IMR-90 (cell line): Measurements from ENCODE around the gene KDM4B. TPM values are rescaled to one million over a fixed set of nuclear protein-coding genes. Genes with fewer than 3 reads are reported as not detected.

ENCODE experiments used
- ATAC-seq: fragments of 200-7000 bp; cut with Tn5 transposase; 2 replicates; pipeline ENCODE4 v1.9.1; 2020; ENCODE audit warnings: low read depth, mild to moderate bottlenecking, moderate library complexity
- Bru-seq: library from RNA; stranded (reverse); fragments of 400-500 nt; gene quantifications from one replicate; lab custom pipeline; 2021; lab: Mats Ljungman, UMichigan
- BruChase-seq, 2 experiments: library from RNA; stranded (reverse); fragments of 400-500 nt; gene quantifications; one replicate each; lab custom pipeline; 2021; lab: Mats Ljungman, UMichigan
- BruUV-seq: library from RNA; stranded (reverse); fragments of 400-500 nt; replicated peaks from 2 replicates; lab custom pipeline; 2021; lab: Mats Ljungman, UMichigan
- CTCF ChIA-PET: fragments of 300-600 bp; formaldehyde crosslinking; extraction: SDS; loops from one replicate; lab custom pipeline; 2021; ENCODE audit warnings: antibody characterized with exemption; lab: Yijun Ruan, JAX
- POLR2A ChIA-PET: fragments of 300-600 bp; sonication (Branson Sonifier 250); formaldehyde crosslinking; loops from one replicate; lab custom pipeline; 2022; ENCODE audit warnings: antibody characterized with exemption; ENCODE audit not compliant: unreplicated experiment; lab: Charles Lee
- DNase-seq: peaks from one replicate; pipeline ENCODE4 v3.0.0; 2013
- H2AFZ ChIP-seq: replicated peaks from 2 replicates; pipeline ENCODE3; 2013; ENCODE audit warnings: low read length, mild to moderate bottlenecking; ENCODE audit not compliant: poor library complexity
- H2AK5ac ChIP-seq: 2 replicates; pipeline ENCODE4 v1.6.1; 2013; ENCODE audit warnings: low read depth, low read length, inconsistent platforms
- H2AK9ac ChIP-seq: replicated peaks from 2 replicates; pipeline ENCODE3; 2013; ENCODE audit warnings: mild to moderate bottlenecking, low read depth, low read length, moderate library complexity; ENCODE audit not compliant: poor library complexity
- H2BK120ac ChIP-seq: 2 replicates; pipeline ENCODE4 v1.6.1; 2013; ENCODE audit warnings: low read depth, low read length, inconsistent platforms
- H2BK15ac ChIP-seq: 3 replicates; pipeline ENCODE4 v1.6.1; 2013; ENCODE audit warnings: low read depth, low read length, inconsistent platforms
- H2BK20ac ChIP-seq: 2 replicates; pipeline ENCODE4 v1.6.1; 2013; ENCODE audit warnings: low read depth, mild to moderate bottlenecking, inconsistent platforms, low read length, moderate library complexity
- H2BK5ac ChIP-seq: 2 replicates; pipeline ENCODE4 v1.6.1; 2013; ENCODE audit warnings: mild to moderate bottlenecking, low read depth, low read length, inconsistent platforms; ENCODE audit not compliant: poor library complexity, severe bottlenecking
- H3K14ac ChIP-seq: replicated peaks from 2 replicates; pipeline ENCODE4 v1.6.1; 2013; ENCODE audit warnings: low read depth, low read length, inconsistent platforms
- H3K18ac ChIP-seq: 2 replicates; pipeline ENCODE4 v1.6.1; 2013; ENCODE audit warnings: low read depth, low read length, control low read depth
- H3K23ac ChIP-seq: 2 replicates; pipeline ENCODE4 v1.6.1; 2013; ENCODE audit warnings: low read depth, low read length, inconsistent platforms
- H3K27ac ChIP-seq: 2 replicates; pipeline ENCODE4 v1.5.1; 2013; ENCODE audit warnings: mild to moderate bottlenecking, control low read depth, low read length; ENCODE audit not compliant: insufficient read depth
- H3K27me3 ChIP-seq: 2 replicates; pipeline ENCODE4 v1.6.1; 2013; ENCODE audit warnings: low read length; ENCODE audit not compliant: control insufficient read depth, insufficient read depth
- H3K36me3 ChIP-seq: 2 replicates; pipeline ENCODE4 v1.6.1; 2013; ENCODE audit warnings: low read length, mixed read lengths; ENCODE audit not compliant: control insufficient read depth, insufficient read depth
- H3K4ac ChIP-seq: 2 replicates; pipeline ENCODE4 v1.6.1; 2013; ENCODE audit warnings: low read depth, low read length, inconsistent platforms
- H3K4me1 ChIP-seq: 2 replicates; pipeline ENCODE4 v1.6.1; 2013; ENCODE audit warnings: low read length, mixed read lengths; ENCODE audit not compliant: control insufficient read depth, insufficient read depth
- H3K4me2 ChIP-seq: 2 replicates; pipeline ENCODE4 v1.6.1; 2013; ENCODE audit warnings: low read depth, mild to moderate bottlenecking, control low read depth, low read length, moderate library complexity
- H3K4me3 ChIP-seq: 2 replicates; pipeline ENCODE4 v1.5.1; 2013; ENCODE audit warnings: low read depth, mild to moderate bottlenecking, control low read depth, low read length, moderate library complexity; ENCODE audit not compliant: insufficient read depth
- H3K56ac ChIP-seq: 2 replicates; pipeline ENCODE4 v1.6.1; 2013; ENCODE audit warnings: low read length, inconsistent platforms; ENCODE audit not compliant: insufficient read depth; ENCODE audit errors: extremely low read depth
- H3K79me1 ChIP-seq, 2 experiments: 2 replicates each; pipeline ENCODE4 v1.6.1; 2013; ENCODE audit warnings: low read length in 2 of 2, inconsistent platforms in 1 of 2, low read depth in 1 of 2
- H3K9ac ChIP-seq: 2 replicates; pipeline ENCODE4 v1.6.1; 2013; ENCODE audit warnings: low read depth, low read length, control low read depth
- H3K9me1 ChIP-seq: 2 replicates; pipeline ENCODE4 v1.6.1; 2013; ENCODE audit warnings: low read length, inconsistent platforms; ENCODE audit not compliant: insufficient read depth
- H3K9me3 ChIP-seq: 2 replicates; pipeline ENCODE4 v1.6.1; 2013; ENCODE audit warnings: low read length; ENCODE audit not compliant: control insufficient read depth, insufficient read depth
- H4K20me1 ChIP-seq: 2 replicates; pipeline ENCODE4 v1.6.1; 2013; ENCODE audit warnings: low read length, inconsistent platforms; ENCODE audit not compliant: insufficient read depth
- H4K5ac ChIP-seq: 2 replicates; pipeline ENCODE4 v1.6.1; 2013; ENCODE audit warnings: mild to moderate bottlenecking, low read depth, low read length, control low read depth
- H4K8ac ChIP-seq, 2 experiments: 2 replicates each; pipeline ENCODE4 v1.6.1; 2013; ENCODE audit warnings: low read depth in 2 of 2, low read length in 2 of 2, control low read depth in 1 of 2, inconsistent platforms in 1 of 2
- H4K91ac ChIP-seq: 2 replicates; pipeline ENCODE4 v1.6.1; 2013; ENCODE audit warnings: low read depth, low read length, inconsistent platforms; ENCODE audit not compliant: insufficient read depth
- BHLHE40 ChIP-seq: fragments of 150-350 bp; IDR thresholded peaks from 2 replicates; pipeline ENCODE4 v1.6.1; 2016; ENCODE audit warnings: mild to moderate bottlenecking, low read depth, low read length
- CHD1 ChIP-seq: IDR thresholded peaks from 2 replicates; pipeline ENCODE4 v1.6.1; 2012; ENCODE audit warnings: low read depth, low read length, improper control_type of control experiment
- FOS ChIP-seq: fragments of 150-350 bp; IDR thresholded peaks from 2 replicates; pipeline ENCODE4 v1.6.1; 2016; ENCODE audit warnings: low read depth, low read length
- MAFK ChIP-seq: IDR thresholded peaks from 2 replicates; pipeline ENCODE4 v1.6.1; 2012; ENCODE audit warnings: low read depth, low read length, improper control_type of control experiment
- MAZ ChIP-seq: IDR thresholded peaks from 2 replicates; pipeline ENCODE4 v1.6.1; 2012; ENCODE audit warnings: low read depth, mild to moderate bottlenecking, low read length, improper control_type of control experiment, moderate library complexity, borderline replicate concordance
- MXI1 ChIP-seq: IDR thresholded peaks from 2 replicates; pipeline ENCODE4 v1.6.1; 2012; ENCODE audit warnings: low read depth, mild to moderate bottlenecking, low read length, moderate library complexity, borderline replicate concordance
- POLR2A ChIP-seq: IDR thresholded peaks from 2 replicates; pipeline ENCODE4 v1.6.1; 2012; ENCODE audit warnings: mild to moderate bottlenecking, low read depth, low read length
- RAD21 ChIP-seq: IDR thresholded peaks from 2 replicates; pipeline ENCODE4 v1.6.1; 2012; ENCODE audit warnings: low read length, improper control_type of control experiment
- RCOR1 ChIP-seq: IDR thresholded peaks from 2 replicates; pipeline ENCODE4 v1.6.1; 2012; ENCODE audit warnings: mild to moderate bottlenecking, low read length, improper control_type of control experiment; ENCODE audit not compliant: insufficient replicate concordance
- RFX5 ChIP-seq: IDR thresholded peaks from 2 replicates; pipeline ENCODE4 v1.8.0; 2012; ENCODE audit warnings: low read depth, mild to moderate bottlenecking, low read length, moderate library complexity
- SMC3 ChIP-seq: fragments of 150-350 bp; IDR thresholded peaks from 2 replicates; pipeline ENCODE4 v1.6.1; 2016; ENCODE audit warnings: low read depth, mild to moderate bottlenecking, antibody characterized with exemption, low read length, moderate library complexity
- WGBS, 2 experiments: methylation state at CpG; one replicate each; pipeline versions ENCODE4 v1.1.5 to v1.1.7; 2013; ENCODE audit warnings: missing lambda C conversion rate in 2 of 2; ENCODE audit not compliant: insufficient read length in 1 of 2; ENCODE audit errors: extremely low coverage in 2 of 2; 5-methylcytosine and 5-hydroxymethylcytosine counted together
- dilution Hi-C: fragments of 300-500 bp; cut with HindIII; formaldehyde crosslinking; loops from one replicate; pipeline ENCODE4 v1.14.3; 2018; ENCODE audit warnings: low sequenced_read_pairs; ENCODE audit not compliant: unreplicated experiment
- in situ Hi-C: fragments of 300-500 bp; cut with MboI; formaldehyde crosslinking; loops from 3 replicates; pipeline ENCODE4 v1.14.3; 2019; ENCODE audit warnings: low sequenced_read_pairs, inconsistent platforms, mixed read lengths
- intact Hi-C: fragments of 100-400 bp; cut with micrococcal nuclease; formaldehyde crosslinking; loops from 2 replicates; pipeline ENCODE4 v1.10.0; 2022
- long read RNA-seq: library from polyadenylated mRNA; unstranded; transcript quantifications from one replicate; pipeline ENCODE4 v2.0.0, GENCODE V29; 2021; ENCODE audit not compliant: unreplicated experiment
- polyA plus RNA-seq, 3 experiments: library from polyadenylated mRNA; depleted of rRNA; stranded (reverse); fragments of >200 nt; gene quantifications; 2 replicates each; pipeline ENCODE4 v1.2.3, GENCODE V29; 2012; ENCODE audit warnings: low replicate concordance in 1 of 3
- total RNA-seq: library from RNA; depleted of rRNA; stranded (reverse); fragments of >200 nt; gene quantifications from 2 replicates; pipeline ENCODE4 v1.2.3, GENCODE V29; 2012; rRNA removed
- TF ChIP-seq, protein P1 (sequence below): fragments of 150-350 bp; IDR thresholded peaks from 2 replicates; pipeline ENCODE4 v1.6.1; 2016; ENCODE audit warnings: low read depth, mild to moderate bottlenecking, low read length, moderate library complexity, borderline replicate concordance
- TF ChIP-seq, protein P2 (sequence below): fragments of 150-350 bp; IDR thresholded peaks from 2 replicates; pipeline ENCODE4 v1.6.1; 2017; ENCODE audit warnings: mild to moderate bottlenecking, antibody characterized with exemption, low read length, low read depth

Gene KDM4B
- 5.0 TPM in 2 replicates for total RNA-seq
- 17.9 and 20.8 TPM in 2 replicates for polyA plus RNA-seq (2012; rRNA removed)
- 9.5 and 17.5 TPM in 2 replicates for polyA plus RNA-seq (2012; cell fraction: cytosol; rRNA removed)
- 37.9 and 61.0 TPM in 2 replicates for polyA plus RNA-seq (2012; cell fraction: nucleus; rRNA removed; ENCODE audit: low replicate concordance)
- Bru-seq, nascent RNA = percentile 81 among the genes with signal in this experiment
- BruChase-seq, experiment 1, labeled RNA remaining after a 6-hour chase = percentile 86 among the genes with signal in this experiment
- BruChase-seq, experiment 2, labeled RNA remaining after a 2-hour chase = percentile 83 among the genes with signal in this experiment
- long read RNA-seq, full-length matches to known transcripts = 8 of 71 reads
- long read RNA-seq, partial matches to known transcripts = 53 of 71 reads
- long read RNA-seq, other reads (novel, unspliced or antisense) = 10 of 71 reads

DNA sequence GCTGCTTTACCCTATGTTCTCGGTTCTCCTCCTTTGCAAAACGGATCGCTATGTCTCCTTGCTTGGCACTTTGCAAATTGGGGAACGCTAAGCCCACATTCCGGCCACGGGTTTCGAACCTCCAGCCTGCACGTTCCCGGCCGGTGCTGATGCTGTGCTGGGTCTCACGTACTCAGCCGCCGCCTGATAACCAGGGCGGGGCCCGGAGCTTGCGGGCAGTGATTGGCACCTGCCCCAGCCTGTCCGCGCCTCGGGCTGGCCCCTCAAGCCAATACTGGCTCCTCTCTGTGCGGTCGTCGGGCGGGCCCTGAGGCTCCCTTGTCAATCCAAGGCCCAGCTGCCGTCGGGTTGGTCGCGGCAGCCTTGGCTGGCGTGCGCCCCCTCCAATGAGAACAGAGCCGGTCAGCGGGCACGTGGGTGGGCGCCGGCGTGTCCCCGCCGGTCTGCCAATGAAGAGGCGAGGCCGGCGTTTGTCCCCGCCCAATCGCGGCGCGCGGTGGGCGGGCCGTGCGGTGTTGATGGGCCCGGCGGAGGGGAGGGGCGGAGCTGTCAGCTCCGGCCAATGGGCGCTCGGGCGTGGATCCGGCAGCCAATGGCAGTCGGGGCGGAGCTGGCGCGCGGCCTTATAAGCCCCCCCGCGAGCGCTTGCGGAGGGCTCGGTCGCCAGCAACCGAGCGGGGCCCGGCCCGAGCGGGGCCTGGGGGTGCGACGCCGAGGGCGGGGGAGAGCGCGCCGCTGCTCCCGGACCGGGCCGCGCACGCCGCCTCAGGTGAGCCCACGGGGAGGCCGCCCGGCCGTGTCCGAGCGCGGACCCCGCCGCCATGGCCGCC is at the start of gene KDM4B:
Gene KDM4B, plus strand, starts transcription at position 652 of the 830 bp plus-strand sequence. CDS start 63,778 bp downstream, outside the sequence.
- peak within 1 kb of the TSS; percentile 96 for H4K5ac ChIP-seq
- no TSS peak for BruUV-seq
- peaks cover 5 to 51% of the 10 kb centered on the region in 2 experiments; a peak in 3 of 4 replicates for H3K79me1 ChIP-seq
- H4K91ac ChIP-seq = peak within 1 kb of the TSS; percentile 98
- peak within 1 kb of the TSS; percentile 73 for H3K4me3 ChIP-seq
- ChIA-PET POLR2A (interaction anchor here (0.5 to 0.6 kb wide), 3 partner anchors 33 to 362 kb away, joined by 3 to 5 read pairs (median 4); no protein-coding TSS in a partner anchor), CTCF (interaction anchor here (0.8 to 1.1 kb wide), 3 partner anchors 33 to 70 kb away, joined by 3 read pairs; no protein-coding TSS in a partner anchor)
- peak within 1 kb of the TSS; percentile 97 for H3K4me2 ChIP-seq
- in situ Hi-C loops = no loop called here
- peaks cover 41% of the 10 kb centered on the region for H4K20me1 ChIP-seq
- peak within 1 kb of the TSS; percentile 90 for H3K27ac ChIP-seq
- peaks cover 20% of the 10 kb centered on the region for H3K4me1 ChIP-seq
- peaks cover 14% of the 10 kb centered on the region for H3K9me1 ChIP-seq
- peak within 1 kb of the TSS; percentile 99 for H3K14ac ChIP-seq
- H3K9me3 ChIP-seq = no peaks in the 10 kb centered on the region
- H4K8ac ChIP-seq = peak within 1 kb of the TSS; percentile 88 to 98
- H3K4ac ChIP-seq = peak within 1 kb of the TSS; percentile 97
- peak within 1 kb of the TSS; percentile 96 for H2AFZ ChIP-seq
- DNase-seq (peak; percentile 99), ATAC-seq (peak; percentile 93)
- H2BK15ac ChIP-seq = peak within 1 kb of the TSS; percentile 88; the same call in 2 of the 3 replicates
- H3K23ac ChIP-seq = peak within 1 kb of the TSS; percentile 96
- H2BK5ac ChIP-seq = peak within 1 kb of the TSS; percentile 96
- peak within 1 kb of the TSS; percentile 72 for H3K9ac ChIP-seq
- dilution Hi-C loops = no loop called here
- no peaks in the 10 kb centered on the region for H3K36me3 ChIP-seq
- H3K56ac ChIP-seq = peak within 1 kb of the TSS; percentile 59; the same call in 1 of the 2 replicates
- peak within 1 kb of the TSS; percentile 84; the same call in 1 of the 2 replicates for H2BK120ac ChIP-seq
- H3K27me3 ChIP-seq = no peaks in the 10 kb centered on the region
- H2BK20ac ChIP-seq = peak within 1 kb of the TSS; percentile 31; the same call in 1 of the 2 replicates
- peak within 1 kb of the TSS; percentile 92 for H3K18ac ChIP-seq
- intact Hi-C loops = loop anchor here (2.0 kb wide), 2 partner anchors 58 to 102 kb away; partner anchors contain the start of gene PLIN3
- H2AK5ac ChIP-seq = peak within 1 kb of the TSS; percentile 99
- H2AK9ac ChIP-seq = peak within 1 kb of the TSS; percentile 99
- WGBS, 2 experiments = 0% methylated on average over 54 of the region's 96 CpGs; no CpG with 5 or more reads in 1 of the 2 experiments
- TF ChIP-seq, protein P1, sequence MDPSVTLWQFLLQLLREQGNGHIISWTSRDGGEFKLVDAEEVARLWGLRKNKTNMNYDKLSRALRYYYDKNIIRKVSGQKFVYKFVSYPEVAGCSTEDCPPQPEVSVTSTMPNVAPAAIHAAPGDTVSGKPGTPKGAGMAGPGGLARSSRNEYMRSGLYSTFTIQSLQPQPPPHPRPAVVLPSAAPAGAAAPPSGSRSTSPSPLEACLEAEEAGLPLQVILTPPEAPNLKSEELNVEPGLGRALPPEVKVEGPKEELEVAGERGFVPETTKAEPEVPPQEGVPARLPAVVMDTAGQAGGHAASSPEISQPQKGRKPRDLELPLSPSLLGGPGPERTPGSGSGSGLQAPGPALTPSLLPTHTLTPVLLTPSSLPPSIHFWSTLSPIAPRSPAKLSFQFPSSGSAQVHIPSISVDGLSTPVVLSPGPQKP = no peak
- TF ChIP-seq FOS (peak; percentile 90), RCOR1 (peak; percentile 94), CHD1 (peak; percentile 83; the same call in 1 of the 2 replicates), RAD21 (no peak), RFX5 (no peak), POLR2A (peak; percentile 99), BHLHE40 (peak; percentile 80; the same call in 1 of the 2 replicates), MXI1 (peak; percentile 27; the same call in 1 of the 2 replicates), SMC3 (0 out of 2 replicates have a peak, but pooled peaks have one; percentile 3), MAFK (no peak), MAZ (peak; percentile 98)
- TF ChIP-seq, protein P2, sequence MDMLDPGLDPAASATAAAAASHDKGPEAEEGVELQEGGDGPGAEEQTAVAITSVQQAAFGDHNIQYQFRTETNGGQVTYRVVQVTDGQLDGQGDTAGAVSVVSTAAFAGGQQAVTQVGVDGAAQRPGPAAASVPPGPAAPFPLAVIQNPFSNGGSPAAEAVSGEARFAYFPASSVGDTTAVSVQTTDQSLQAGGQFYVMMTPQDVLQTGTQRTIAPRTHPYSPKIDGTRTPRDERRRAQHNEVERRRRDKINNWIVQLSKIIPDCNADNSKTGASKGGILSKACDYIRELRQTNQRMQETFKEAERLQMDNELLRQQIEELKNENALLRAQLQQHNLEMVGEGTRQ = peak; percentile 97
